Thymus (tissue), 11 donors: ENCODE results near the gene HBA2. TPM values are rescaled to one million over a fixed set of nuclear protein-coding genes. Genes with fewer than 3 reads are reported as not detected.
"Not testable (repeated sequence)": the region's sequence is repeated elsewhere in the genome, so short reads cannot be mapped to it uniquely, and the experiment has no call there.

Experiments
- DNase-seq, 9 donors: peaks; one replicate each; pipeline ENCODE4 v3.0.0-alpha.2; 2013; ENCODE audit warnings: low spot score in 9 of 9, low read depth in 6 of 9, missing footprints in 1 of 9
- H3K27ac ChIP-seq, 2 donors: one replicate each; pipeline ENCODE4 v1.5.1; 2013; ENCODE audit warnings: control low read depth in 1 of 2, low read depth in 1 of 2, low read length in 1 of 2, mild to moderate bottlenecking in 1 of 2, moderate library complexity in 1 of 2
- H3K27me3 ChIP-seq, 2 donors: one replicate each; pipeline ENCODE4 v1.5.1; 2013; ENCODE audit warnings: low read length in 1 of 2; ENCODE audit not compliant: control insufficient read depth in 2 of 2, insufficient read depth in 1 of 2
- H3K36me3 ChIP-seq, 2 donors: one replicate each; pipeline ENCODE4 v1.5.1; 2013; ENCODE audit warnings: low read length in 1 of 2, mild to moderate bottlenecking in 1 of 2, moderate library complexity in 1 of 2; ENCODE audit not compliant: control insufficient read depth in 2 of 2, insufficient read depth in 2 of 2
- H3K4me1 ChIP-seq, 2 donors: one replicate each; pipeline ENCODE4 v1.5.1; 2013; ENCODE audit warnings: low read length in 2 of 2; ENCODE audit not compliant: control insufficient read depth in 2 of 2, insufficient read depth in 2 of 2
- H3K4me3 ChIP-seq, 2 donors: one replicate each; pipeline ENCODE4 v1.5.1; 2013; ENCODE audit warnings: low read length in 2 of 2, control low read depth in 1 of 2, mild to moderate bottlenecking in 1 of 2
- H3K9me3 ChIP-seq, 2 donors: one replicate each; pipeline ENCODE4 v1.5.1; 2013; ENCODE audit warnings: low read length in 1 of 2, mild to moderate bottlenecking in 1 of 2; ENCODE audit not compliant: control insufficient read depth in 2 of 2, insufficient read depth in 1 of 2
- WGBS: extraction: QIAGEN DNeasy Blood & Tissue Kit; methylation state at CpG from one replicate; pipeline ENCODE4 v1.1.7; 2013; 5-methylcytosine and 5-hydroxymethylcytosine counted together
- polyA plus RNA-seq: library from polyadenylated mRNA; stranded (reverse); fragments of 200-250 nt; gene quantifications from one replicate; pipeline ENCODE4 v1.2.3, GENCODE V29; 2013
- total RNA-seq: library from RNA; stranded (reverse); fragments of 120-200 nt; gene quantifications from one replicate; pipeline ENCODE4 v1.2.4, GENCODE V29; 2013
- donor health status: healthy.

Gene HBA2
- total and polyA plus RNA-seq, 2 donors: 19.8 to 595 TPM

DNA sequence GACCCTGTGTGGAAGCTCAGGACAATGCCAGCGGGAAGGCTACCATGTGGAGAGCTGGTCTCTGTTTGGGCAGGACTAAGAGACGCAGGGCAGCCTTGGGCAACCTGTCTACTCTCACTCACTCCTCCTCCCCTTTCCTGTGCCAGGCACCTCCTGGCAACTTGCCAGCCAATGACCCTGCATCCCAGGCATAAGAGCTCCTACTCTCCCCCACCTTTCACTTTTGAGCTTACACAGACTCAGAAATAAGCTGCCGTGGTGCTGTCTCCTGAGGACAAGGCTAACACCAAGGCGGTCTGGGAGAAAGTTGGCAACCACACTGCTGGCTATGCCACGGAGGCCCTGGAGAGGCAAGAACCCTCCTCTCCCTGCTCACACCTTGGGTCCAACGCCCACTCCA is 4.3 kb upstream of the HBA2 start:
- H3K27me3 ChIP-seq: peaks cover 51 to 72% of the 10 kb centered on the region in 2 donors
- no peak overlapping the region for H3K4me3 ChIP-seq
- no peaks in the 10 kb centered on the region for H3K36me3 ChIP-seq
- no peak overlapping the region for H3K27ac ChIP-seq
- H3K4me1 ChIP-seq: peaks cover 0 to 8% of the 10 kb centered on the region in 2 donors
- DNase-seq: no peak
- WGBS: 84% methylated on average over 6 of the region's 6 CpGs
- H3K9me3 ChIP-seq: peaks cover 1 to 17% of the 10 kb centered on the region in 2 donors

DNA sequence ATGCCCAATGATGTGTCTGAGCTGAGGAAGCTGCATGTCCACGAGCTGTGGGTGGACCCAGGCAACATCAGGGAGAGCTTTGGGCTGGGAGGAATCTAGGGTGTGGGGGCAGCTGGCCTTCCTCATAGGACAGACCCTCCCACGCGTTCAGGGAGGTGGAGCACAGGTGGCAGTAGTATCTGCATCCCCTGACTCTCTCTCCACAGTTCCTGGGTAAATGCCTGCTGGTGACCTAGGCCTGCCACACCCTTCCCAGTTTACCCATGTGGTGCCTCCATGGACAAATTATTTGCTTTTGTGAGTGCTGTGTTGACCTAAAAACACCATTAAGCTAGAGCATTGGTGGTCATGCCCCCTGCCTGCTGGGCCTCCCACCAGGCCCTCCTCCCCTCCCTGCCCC is 3.7 kb upstream of the HBA2 start:
- H3K4me3 ChIP-seq: no peak overlapping the region
- no peak overlapping the region for H3K27ac ChIP-seq
- 54% methylated on average over 3 of the region's 3 CpGs for WGBS
- peaks cover 51 to 75% of the 10 kb centered on the region in 2 donors for H3K27me3 ChIP-seq
- H3K36me3 ChIP-seq: no peaks in the 10 kb centered on the region
- peaks cover 0 to 8% of the 10 kb centered on the region in 2 donors for H3K4me1 ChIP-seq
- H3K9me3 ChIP-seq: peaks cover 1 to 17% of the 10 kb centered on the region in 2 donors
- no peak for DNase-seq

DNA sequence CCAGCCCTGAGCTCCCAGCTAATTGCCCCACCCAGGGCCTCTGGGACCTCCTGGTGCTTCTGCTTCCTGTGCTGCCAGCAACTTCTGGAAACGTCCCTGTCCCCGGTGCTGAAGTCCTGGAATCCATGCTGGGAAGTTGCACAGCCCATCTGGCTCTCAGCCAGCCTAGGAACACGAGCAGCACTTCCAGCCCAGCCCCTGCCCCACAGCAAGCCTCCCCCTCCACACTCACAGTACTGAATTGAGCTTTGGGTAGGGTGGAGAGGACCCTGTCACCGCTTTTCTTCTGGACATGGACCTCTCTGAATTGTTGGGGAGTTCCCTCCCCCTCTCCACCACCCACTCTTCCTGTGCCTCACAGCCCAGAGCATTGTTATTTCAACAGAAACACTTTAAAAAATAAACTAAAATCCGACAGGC is 2.6 kb upstream of the HBA2 start:
- not testable (repeated sequence) for H3K36me3 ChIP-seq, H3K4me3 ChIP-seq, H3K27ac ChIP-seq, DNase-seq, H3K4me1 ChIP-seq
- WGBS: 6% methylated on average over 5 of the region's 5 CpGs
- H3K27me3 ChIP-seq: peaks cover 56 to 81% of the 10 kb centered on the region in 2 donors
- H3K9me3 ChIP-seq: peaks cover 1 to 15% of the 10 kb centered on the region in 2 donors

DNA sequence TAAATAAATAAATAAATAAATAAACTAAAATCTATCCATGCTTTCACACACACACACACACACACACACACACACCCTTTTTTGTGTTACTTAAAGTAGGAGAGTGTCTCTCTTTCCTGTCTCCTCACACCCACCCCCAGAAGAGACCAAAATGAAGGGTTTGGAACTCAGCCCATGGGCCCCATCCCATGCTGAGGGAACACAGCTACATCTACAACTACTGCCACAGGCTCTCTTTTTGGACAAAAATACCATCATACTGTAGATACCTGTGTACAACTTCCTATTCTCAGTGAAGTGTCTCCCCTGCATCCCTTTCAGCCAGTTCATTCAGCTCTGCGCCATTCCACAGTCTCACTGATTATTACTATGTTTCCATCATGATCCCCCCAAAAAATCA is 1.9 kb upstream of the HBA2 start:
- Histone ChIP-seq H3K27me3 (peaks cover 55 to 80% of the 10 kb centered on the region in 2 donors), H3K36me3 (no peaks in the 10 kb centered on the region), H3K27ac (no peak overlapping the region), H3K4me1 (no peaks in the 10 kb centered on the region), H3K4me3 (no peak overlapping the region), H3K9me3 (peaks cover 0 to 8% of the 10 kb centered on the region in 2 donors)
- WGBS: 42% methylated on average over 1 of the region's 1 CpG
- no peak for DNase-seq

DNA sequence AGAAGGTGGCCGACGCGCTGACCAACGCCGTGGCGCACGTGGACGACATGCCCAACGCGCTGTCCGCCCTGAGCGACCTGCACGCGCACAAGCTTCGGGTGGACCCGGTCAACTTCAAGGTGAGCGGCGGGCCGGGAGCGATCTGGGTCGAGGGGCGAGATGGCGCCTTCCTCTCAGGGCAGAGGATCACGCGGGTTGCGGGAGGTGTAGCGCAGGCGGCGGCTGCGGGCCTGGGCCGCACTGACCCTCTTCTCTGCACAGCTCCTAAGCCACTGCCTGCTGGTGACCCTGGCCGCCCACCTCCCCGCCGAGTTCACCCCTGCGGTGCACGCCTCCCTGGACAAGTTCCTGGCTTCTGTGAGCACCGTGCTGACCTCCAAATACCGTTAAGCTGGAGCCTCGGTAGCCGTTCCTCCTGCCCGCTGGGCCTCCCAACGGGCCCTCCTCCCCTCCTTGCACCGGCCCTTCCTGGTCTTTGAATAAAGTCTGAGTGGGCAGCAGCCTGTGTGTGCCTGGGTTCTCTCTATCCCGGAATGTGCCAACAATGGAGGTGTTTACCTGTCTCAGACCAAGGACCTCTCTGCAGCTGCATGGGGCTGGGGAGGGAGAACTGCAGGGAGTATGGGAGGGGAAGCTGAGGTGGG is 657 bp downstream of the HBA2 start:
- peaks cover 42 to 73% of the 10 kb centered on the region in 2 donors for H3K27me3 ChIP-seq
- 14% methylated on average over 29 of the region's 44 CpGs for WGBS
- DNase-seq: not testable (repeated sequence)

DNA sequence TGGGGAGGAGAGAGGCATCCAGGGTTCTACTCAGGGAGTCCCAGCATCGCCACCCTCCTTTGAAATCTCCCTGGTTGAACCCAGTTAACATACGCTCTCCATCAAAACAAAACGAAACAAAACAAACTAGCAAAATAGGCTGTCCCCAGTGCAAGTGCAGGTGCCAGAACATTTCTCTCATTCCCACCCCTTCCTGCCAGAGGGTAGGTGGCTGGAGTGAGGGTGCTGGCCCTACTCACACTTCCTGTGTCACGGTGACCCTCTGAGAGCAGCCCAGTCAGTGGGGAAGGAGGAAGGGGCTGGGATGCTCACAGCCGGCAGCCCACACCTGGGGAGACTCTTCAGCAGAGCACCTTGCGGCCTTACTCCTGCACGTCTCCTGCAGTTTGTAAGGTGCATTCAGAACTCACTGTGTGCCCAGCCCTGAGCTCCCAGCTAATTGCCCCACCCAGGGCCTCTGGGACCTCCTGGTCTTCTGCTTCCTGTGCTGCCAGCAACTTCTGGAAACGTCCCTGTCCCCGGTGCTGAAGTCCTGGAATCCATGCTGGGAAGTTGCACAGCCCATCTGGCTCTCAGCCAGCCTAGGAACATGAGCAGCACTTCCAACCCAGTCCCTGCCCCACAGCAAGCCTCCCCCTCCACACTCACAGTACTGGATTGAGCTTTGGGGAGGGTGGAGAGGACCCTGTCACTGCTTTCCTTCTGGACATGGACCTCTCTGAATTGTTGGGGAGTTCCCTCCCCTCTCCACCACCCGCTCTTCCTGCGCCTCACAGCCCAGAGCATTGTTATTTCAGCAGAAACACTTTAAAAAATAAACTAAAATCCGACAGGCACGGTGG is 1.5 kb downstream of the HBA2 start:
- H3K36me3 ChIP-seq, H3K27ac ChIP-seq, H3K4me3 ChIP-seq, H3K4me1 ChIP-seq, DNase-seq, H3K9me3 ChIP-seq: not testable (repeated sequence)
- H3K27me3 ChIP-seq: peaks cover 45 to 73% of the 10 kb centered on the region in 2 donors
- 20% methylated on average over 9 of the region's 13 CpGs for WGBS

More for the DNA sequence above, 657 bp downstream of the HBA2 start:
- not testable (repeated sequence) for H3K4me3 ChIP-seq, H3K4me1 ChIP-seq, H3K9me3 ChIP-seq, H3K36me3 ChIP-seq, H3K27ac ChIP-seq

DNA sequence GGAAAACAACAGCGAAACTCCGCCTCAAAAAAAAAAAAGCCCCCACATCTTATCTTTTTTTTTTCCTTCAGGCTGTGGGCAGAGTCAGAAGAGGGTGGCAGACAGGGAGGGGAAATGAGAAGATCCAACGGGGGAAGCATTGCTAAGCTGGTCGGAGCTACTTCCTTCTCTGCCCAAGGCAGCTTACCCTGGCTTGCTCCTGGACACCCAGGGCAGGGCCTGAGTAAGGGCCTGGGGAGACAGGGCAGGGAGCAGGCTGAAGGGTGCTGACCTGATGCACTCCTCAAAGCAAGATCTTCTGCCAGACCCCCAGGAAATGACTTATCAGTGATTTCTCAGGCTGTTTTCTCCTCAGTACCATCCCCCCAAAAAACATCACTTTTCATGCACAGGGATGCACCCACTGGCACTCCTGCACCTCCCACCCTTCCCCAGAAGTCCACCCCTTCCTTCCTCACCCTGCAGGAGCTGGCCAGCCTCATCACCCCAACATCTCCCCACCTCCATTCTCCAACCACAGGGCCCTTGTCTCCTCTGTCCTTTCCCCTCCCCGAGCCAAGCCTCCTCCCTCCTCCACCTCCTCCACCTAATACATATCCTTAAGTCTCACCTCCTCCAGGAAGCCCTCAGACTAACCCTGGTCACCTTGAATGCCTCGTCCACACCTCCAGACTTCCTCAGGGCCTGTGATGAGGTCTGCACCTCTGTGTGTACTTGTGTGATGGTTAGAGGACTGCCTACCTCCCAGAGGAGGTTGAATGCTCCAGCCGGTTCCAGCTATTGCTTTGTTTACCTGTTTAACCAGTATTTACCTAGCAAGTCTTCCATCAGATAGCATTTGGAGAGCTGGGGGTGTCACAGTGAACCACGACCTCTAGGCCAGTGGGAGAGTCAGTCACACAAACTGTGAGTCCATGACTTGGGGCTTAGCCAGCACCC is 2.6 kb downstream of the HBA2 start:
- Histone ChIP-seq H3K27me3 (peaks cover 50 to 75% of the 10 kb centered on the region in 2 donors), H3K4me1 (peaks cover 2% of the 10 kb centered on the region in 2 donors)
- 17% methylated on average over 8 of the region's 8 CpGs for WGBS

DNA sequence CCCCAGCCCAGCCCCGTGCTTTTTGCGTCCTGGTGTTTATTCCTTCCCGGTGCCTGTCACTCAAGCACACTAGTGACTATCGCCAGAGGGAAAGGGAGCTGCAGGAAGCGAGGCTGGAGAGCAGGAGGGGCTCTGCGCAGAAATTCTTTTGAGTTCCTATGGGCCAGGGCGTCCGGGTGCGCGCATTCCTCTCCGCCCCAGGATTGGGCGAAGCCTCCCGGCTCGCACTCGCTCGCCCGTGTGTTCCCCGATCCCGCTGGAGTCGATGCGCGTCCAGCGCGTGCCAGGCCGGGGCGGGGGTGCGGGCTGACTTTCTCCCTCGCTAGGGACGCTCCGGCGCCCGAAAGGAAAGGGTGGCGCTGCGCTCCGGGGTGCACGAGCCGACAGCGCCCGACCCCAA is 3.3 kb downstream of the HBA2 start:
- H3K36me3 ChIP-seq, H3K27ac ChIP-seq, H3K9me3 ChIP-seq, DNase-seq, H3K4me3 ChIP-seq, H3K4me1 ChIP-seq: not testable (repeated sequence)
- 4% methylated on average over 25 of the region's 39 CpGs for whole genome bisulfite sequencing
- H3K27me3 ChIP-seq: peaks cover 54 to 75% of the 10 kb centered on the region in 2 donors

More for the DNA sequence above, 2.6 kb downstream of the HBA2 start:
- Histone ChIP-seq H3K36me3 (no peaks in the 10 kb centered on the region), H3K4me3 (no peak overlapping the region), H3K9me3 (no peaks in the 10 kb centered on the region), H3K27ac (no peak overlapping the region)
- DNase-seq: no peak
